ENCODE data around the gene ARID4B.

Gene ARID4B

GRCh38 chr1:235239851-235240250 is 88.1 kb downstream of the ARID4B start:
- Histone ChIP-seq H3K27me3 (no peaks in the 10 kb centered on the region), H3K27ac (no peak overlapping the region), H3K36me3 (peaks cover 13 to 38% (median 18%) of the 10 kb centered on the region in 3 donors), H3K4me1 (no peaks in the 10 kb centered on the region), H3K4me3 (no peak overlapping the region), H3K9me3 (no peaks in the 10 kb centered on the region)
- intact Hi-C loops (cut with DNase I; ENCODE audit: low total_unique reads), result no loop called here
- DNase-seq, result no peak
- no peak for TF ChIP-seq CTCF (IDR thresholded peaks at IDR 0.05)

GRCh38 chr1:235238558-235238957 is 89.4 kb downstream of the ARID4B start:
- Histone ChIP-seq H3K4me1 (no peaks in the 10 kb centered on the region), H3K27ac (no peak overlapping the region), H3K9me3 (no peaks in the 10 kb centered on the region), H3K36me3 (peaks cover 13 to 42% (median 18%) of the 10 kb centered on the region in 3 donors), H3K27me3 (no peaks in the 10 kb centered on the region), H3K4me3 (no peak overlapping the region)
- no peak for TF ChIP-seq CTCF (IDR thresholded peaks at IDR 0.05)
- intact Hi-C loops (cut with DNase I; ENCODE audit: low total_unique reads), result no loop called here
- no peak for DNase-seq

DNA sequence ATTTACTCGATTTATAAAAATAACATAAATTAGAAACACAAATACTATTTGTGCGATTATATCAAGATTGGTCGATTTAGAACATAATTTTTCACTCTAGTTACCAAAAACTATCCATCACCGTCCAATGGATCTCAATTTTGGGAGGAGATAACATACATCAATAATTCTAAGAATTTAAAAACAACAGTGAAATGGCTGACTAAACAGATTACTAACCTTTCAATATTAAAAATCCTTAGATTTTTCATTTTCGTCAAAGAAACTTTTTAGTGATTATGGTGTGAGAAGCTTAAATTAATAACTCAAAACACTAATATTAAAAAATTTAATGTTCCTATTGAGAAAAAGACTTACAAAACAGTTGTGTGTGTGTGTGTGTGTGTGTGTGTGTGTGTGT is 91.9 kb downstream of the ARID4B start:
- Histone ChIP-seq H3K4me3 (no peak overlapping the region), H3K36me3 (peaks cover 13 to 61% (median 25%) of the 10 kb centered on the region in 3 donors), H3K27ac (no peak overlapping the region), H3K27me3 (no peaks in the 10 kb centered on the region), H3K9me3 (no peaks in the 10 kb centered on the region), H3K4me1 (no peaks in the 10 kb centered on the region)
- no peak for DNase-seq
- TF ChIP-seq CTCF (IDR thresholded peaks at IDR 0.05), result no peak
- intact Hi-C loops (cut with DNase I; ENCODE audit: low total_unique reads), result no loop called here

- H3K4me3 ChIP-seq, result no peak overlapping the region
- H3K4me1 ChIP-seq, result no peaks in the 10 kb centered on the region
- H3K27me3 ChIP-seq, result no peaks in the 10 kb centered on the region
- H3K36me3 ChIP-seq, result peaks cover 25 to 86% (median 39%) of the 10 kb centered on the region in 3 donors
- H3K9me3 ChIP-seq, result no peaks in the 10 kb centered on the region
- no peak for TF ChIP-seq CTCF (IDR thresholded peaks at IDR 0.05)
- DNase-seq, result no peak
- H3K27ac ChIP-seq, result no peak overlapping the region
- intact Hi-C loops (cut with DNase I; ENCODE audit: low total_unique reads), result no loop called here
These were observed 98.1 kb downstream of the ARID4B start for GRCh38 chr1:235229868-235230267.

GRCh38 chr1:235227414-235227813 is 100.6 kb downstream of the ARID4B start:
- H3K27me3 ChIP-seq, result no peaks in the 10 kb centered on the region
- no peak for DNase-seq
- H3K27ac ChIP-seq, result no peak overlapping the region
- TF ChIP-seq CTCF (IDR thresholded peaks at IDR 0.05), result no peak
- no peak overlapping the region for H3K4me3 ChIP-seq
- no peaks in the 10 kb centered on the region for H3K4me1 ChIP-seq
- H3K9me3 ChIP-seq, result no peaks in the 10 kb centered on the region
- intact Hi-C loops (cut with DNase I; ENCODE audit: low total_unique reads), result no loop called here
- peaks cover 32 to 82% (median 43%) of the 10 kb centered on the region in 3 donors for H3K36me3 ChIP-seq

- Histone ChIP-seq H3K4me3 (no peak overlapping the region), H3K9me3 (no peaks in the 10 kb centered on the region), H3K4me1 (no peaks in the 10 kb centered on the region), H3K27me3 (no peaks in the 10 kb centered on the region), H3K27ac (no peak overlapping the region), H3K36me3 (peaks cover 34 to 79% (median 47%) of the 10 kb centered on the region in 3 donors)
- no peak for DNase-seq
- intact Hi-C loops (cut with DNase I; ENCODE audit: low total_unique reads), result no loop called here
- TF ChIP-seq CTCF (IDR thresholded peaks at IDR 0.05), result no peak
These were observed 101.0 kb downstream of the ARID4B start for GRCh38 chr1:235226933-235227332.
